Esophagus muscularis mucosa (tissue), 4 donors: ENCODE measurements around the gene TALDO1. TPM values are rescaled to one million over a fixed set of nuclear protein-coding genes. Genes with fewer than 3 reads are reported as not detected.

Source experiments
- DNase-seq: peaks from one replicate; pipeline ENCODE4 v3.0.0-alpha.2; 2017; ENCODE audit errors: extremely low spot score
- H3K27ac ChIP-seq, 4 donors: fragments of 200-600 bp; sonication (generic); replicated peaks in 1 of 4; 1 replicate in 3 of 4; 2 replicates in 1 of 4; pipeline ENCODE4 v1.5.1; 2016 to 2019; ENCODE audit warnings: mild to moderate bottlenecking in 1 of 4
- H3K27me3 ChIP-seq, 4 donors: fragments of 200-600 bp; sonication (generic); one replicate each; pipeline versions ENCODE4 v1.5.1 to v1.6.0; 2016 to 2019
- H3K36me3 ChIP-seq, 4 donors: fragments of 200-600 bp; sonication (generic); one replicate each; pipeline ENCODE4 v1.5.1; 2016 to 2019
- H3K4me1 ChIP-seq, 4 donors: fragments of 200-600 bp; sonication (generic); one replicate each; pipeline ENCODE4 v1.5.1; 2016 to 2019
- H3K4me3 ChIP-seq, 4 donors: fragments of 200-600 bp; sonication (generic); 1 replicate in 2 of 4; 2 replicates in 2 of 4; pipeline ENCODE4 v1.5.1; 2016 to 2019; ENCODE audit warnings: mild to moderate bottlenecking in 4 of 4, moderate library complexity in 1 of 4
- H3K9me3 ChIP-seq, 4 donors: fragments of 200-600 bp; sonication (generic); 1 replicate in 3 of 4; 2 replicates in 1 of 4; pipeline ENCODE4 v1.5.1; 2016 to 2019
- CTCF ChIP-seq, 3 experiments: fragments of 200-600 bp in 2 of 3; fragments of 450-650 bp in 1 of 3; sonication (generic) in 2 of 3; IDR thresholded peaks; one replicate each; pipeline ENCODE4 v1.5.1; 2017 to 2019; ENCODE audit warnings: antibody characterized with exemption in 3 of 3, mild to moderate bottlenecking in 2 of 3, moderate library complexity in 1 of 3
- EP300 ChIP-seq: sonication (generic); formaldehyde crosslinking; IDR thresholded peaks from one replicate; pipeline ENCODE4 v1.6.1; 2017; ENCODE audit warnings: antibody characterized with exemption
- POLR2A ChIP-seq: fragments of 450-650 bp; IDR thresholded peaks from one replicate; pipeline ENCODE4 v1.6.1; 2017; ENCODE audit warnings: antibody characterized with exemption, moderate library complexity, mild to moderate bottlenecking, low read depth
- POLR2AphosphoS5 ChIP-seq, 2 donors: sonication (generic); formaldehyde crosslinking; IDR thresholded peaks; one replicate each; pipeline ENCODE4 v1.6.1; 2017; ENCODE audit warnings: antibody characterized with exemption in 2 of 2
- WGBS: methylation state at CpG from one replicate; pipeline ENCODE4 v1.1.5; 2018; 5-methylcytosine and 5-hydroxymethylcytosine counted together
- intact Hi-C: fragments of 100-400 bp; cut with DNase I; formaldehyde crosslinking; loops from one replicate; pipeline ENCODE4 v1.15.1; 2023
- total RNA-seq, 4 donors: library from RNA; depleted of rRNA; stranded (reverse); fragments of >200 nt; gene quantifications; one replicate each; pipeline versions ENCODE4 v1.1.0 to v1.2.1, GENCODE V29; 2016

The TALDO1 gene
- total RNA-seq, 4 donors from 2014 or later, result 168 to 231 (median 186) TPM

DNA sequence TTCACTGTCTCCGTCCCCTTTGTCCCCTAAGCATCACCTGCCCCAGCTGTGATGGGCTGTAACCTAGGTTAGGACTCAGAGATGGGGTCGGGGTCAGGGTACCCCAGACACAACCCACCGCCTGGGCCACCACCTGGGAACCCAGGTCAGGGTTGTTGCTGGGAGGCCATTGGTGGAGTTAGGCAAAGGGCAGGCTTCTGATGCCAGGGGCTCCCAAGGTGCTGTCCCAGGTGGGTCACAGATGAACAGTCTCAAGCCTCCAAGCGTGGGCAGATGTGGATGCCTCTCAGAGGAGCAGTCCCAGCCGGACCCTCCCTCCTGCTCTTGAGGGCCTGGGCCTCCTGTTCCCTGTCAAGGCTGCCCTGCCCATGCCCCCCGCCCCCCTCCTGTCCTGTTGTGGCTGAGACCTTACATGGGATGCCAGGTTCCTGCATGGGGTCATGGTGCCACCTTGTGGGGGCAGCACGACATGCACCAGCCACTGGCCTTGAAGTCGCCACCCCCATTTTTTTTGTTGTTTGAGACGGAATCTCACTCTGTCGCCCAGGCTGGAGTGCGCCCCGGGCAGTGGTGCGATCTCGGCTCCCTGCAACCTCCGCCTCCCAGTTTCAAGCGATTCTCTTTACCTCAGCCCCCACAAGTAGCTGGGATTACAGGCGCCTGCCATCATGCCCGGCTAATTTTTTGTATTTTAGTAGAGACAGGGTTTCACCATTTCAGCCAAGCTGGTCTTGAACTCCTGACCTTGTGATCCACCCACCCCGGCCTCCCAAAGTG is 17.9 kb downstream of the TALDO1 start:
- Histone ChIP-seq H3K4me3 (no peak overlapping the region), H3K27me3 (no peaks in the 10 kb centered on the region), H3K4me1 (peaks cover 0 to 9% (median 0%) of the 10 kb centered on the region in 4 donors), H3K9me3 (no peaks in the 10 kb centered on the region), H3K36me3 (peaks cover 35 to 93% (median 82%) of the 10 kb centered on the region in 4 donors), H3K27ac (no peak overlapping the region)
- WGBS, result 71% methylated on average over 16 of the region's 19 CpGs
- TF ChIP-seq CTCF (IDR thresholded peaks at IDR 0.05) (peak; percentile 35 to 76 (median 63)), EP300 (no peak)
- intact Hi-C loops, result no loop called here
- DNase-seq, result no peak

DNA sequence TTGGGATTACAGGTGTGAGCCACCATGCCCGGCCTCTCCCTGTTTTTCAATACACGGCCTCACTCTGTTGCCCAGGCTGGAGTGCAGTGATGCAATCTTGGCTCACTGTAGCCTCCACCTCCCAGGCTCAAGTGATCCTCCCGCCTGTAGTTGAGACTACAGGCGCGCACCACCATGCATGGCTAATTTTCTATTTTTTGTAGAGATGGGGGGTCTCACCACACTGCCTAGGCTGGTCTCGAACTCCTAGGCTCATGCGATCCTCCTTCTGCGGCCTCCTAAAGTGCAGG is 18.5 kb downstream of the TALDO1 start:
- Histone ChIP-seq H3K4me3 (no peak overlapping the region), H3K36me3 (peaks cover 34 to 93% (median 82%) of the 10 kb centered on the region in 4 donors), H3K27ac (no peak overlapping the region), H3K27me3 (no peaks in the 10 kb centered on the region), H3K9me3 (no peaks in the 10 kb centered on the region), H3K4me1 (peaks cover 0 to 9% (median 0%) of the 10 kb centered on the region in 4 donors)
- DNase-seq, result no peak
- TF ChIP-seq POLR2A, result no peak
- intact Hi-C loops, result no loop called here
- 99% methylated on average over 8 of the region's 8 CpGs for WGBS

GRCh38 chr11:766106-766935 is 19.1 kb downstream of the TALDO1 start:
- no peaks in the 10 kb centered on the region for H3K27me3 ChIP-seq

GRCh38 chr11:766936-767210 is 19.6 kb downstream of the TALDO1 start:
- TF ChIP-seq POLR2AphosphoS5 (IDR thresholded peaks at IDR 0.05), result no peak
- no peak for TF ChIP-seq CTCF (IDR thresholded peaks at IDR 0.05)
- TF ChIP-seq POLR2A, result no peak
- no peak for TF ChIP-seq EP300
- no peak for DNase-seq
- WGBS, result 100% methylated on average over 2 of the region's 2 CpGs
- no peaks in the 10 kb centered on the region for H3K9me3 ChIP-seq
- no peaks in the 10 kb centered on the region for H3K27me3 ChIP-seq
- no peak overlapping the region for H3K27ac ChIP-seq
- H3K4me3 ChIP-seq, result no peak overlapping the region
- peaks cover 0 to 11% (median 2%) of the 10 kb centered on the region in 4 donors for H3K4me1 ChIP-seq
- H3K36me3 ChIP-seq, result peaks cover 38 to 93% (median 83%) of the 10 kb centered on the region in 4 donors
- intact Hi-C loops, result no loop called here

More at GRCh38 chr11:766106-766935, 19.1 kb downstream of the TALDO1 start:
- 82% methylated on average over 11 of the region's 11 CpGs for WGBS
- Histone ChIP-seq H3K27ac (no peak overlapping the region), H3K4me3 (no peak overlapping the region), H3K4me1 (peaks cover 0 to 9% (median 0%) of the 10 kb centered on the region in 4 donors), H3K9me3 (no peaks in the 10 kb centered on the region), H3K36me3 (peaks cover 36 to 93% (median 83%) of the 10 kb centered on the region in 4 donors)
- intact Hi-C loops, result no loop called here
- no peak for DNase-seq
- TF ChIP-seq POLR2A, result no peak
- no peak for TF ChIP-seq POLR2AphosphoS5 (IDR thresholded peaks at IDR 0.05)
- no peak for TF ChIP-seq CTCF (IDR thresholded peaks at IDR 0.05)
- no peak for TF ChIP-seq EP300

DNA sequence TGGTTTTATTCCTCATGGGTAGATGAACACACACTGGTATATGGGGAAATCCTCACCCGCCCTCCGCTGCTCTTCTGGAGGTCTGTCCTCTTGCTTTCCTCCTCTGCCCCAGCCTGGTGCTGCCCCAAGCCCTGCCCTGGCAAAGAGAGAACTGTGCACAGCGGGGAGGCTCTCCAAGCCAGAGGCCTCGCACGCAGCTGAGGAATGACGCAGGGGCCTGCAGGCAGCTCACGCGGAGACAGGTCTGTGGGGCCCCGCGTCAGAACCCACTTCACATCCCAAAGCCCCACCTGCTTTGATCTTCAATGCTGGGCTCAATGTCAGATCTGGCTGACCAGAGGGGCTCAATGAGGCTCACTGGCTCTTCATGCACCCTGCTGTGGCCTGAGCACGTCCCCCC is 20.0 kb downstream of the TALDO1 start:
- intact Hi-C loops, result no loop called here
- peaks cover 40 to 93% (median 83%) of the 10 kb centered on the region in 4 donors for H3K36me3 ChIP-seq

More for the DNA sequence above, 20.0 kb downstream of the TALDO1 start:
- Histone ChIP-seq H3K27ac (no peak overlapping the region), H3K9me3 (no peaks in the 10 kb centered on the region), H3K4me1 (peaks cover 0 to 14% (median 3%) of the 10 kb centered on the region in 4 donors), H3K27me3 (no peaks in the 10 kb centered on the region), H3K4me3 (no peak overlapping the region)
- 91% methylated on average over 11 of the region's 11 CpGs for WGBS
- DNase-seq, result no peak
- no peak for TF ChIP-seq POLR2AphosphoS5 (IDR thresholded peaks at IDR 0.05)
- TF ChIP-seq POLR2A, result no peak
- no peak for TF ChIP-seq EP300
- TF ChIP-seq CTCF (IDR thresholded peaks at IDR 0.05), result no peak
